Epithelial cell of esophagus (primary cell): Measurements from ENCODE around the gene NRXN3.
"Not testable (repeated sequence)": the region's sequence is repeated elsewhere in the genome, so short reads cannot be mapped to it uniquely, and the experiment has no call there.

Experiments
- DNase-seq: peaks from one replicate; pipeline ENCODE4 v3.0.0; 2010; ENCODE audit warnings: low read depth
- H3K4me3 ChIP-seq: 2 replicates; pipeline ENCODE4 v1.5.1; 2011; ENCODE audit warnings: mild to moderate bottlenecking, low read length, control low read depth
- CTCF ChIP-seq: IDR thresholded peaks from 2 replicates; pipeline ENCODE4 v1.5.1; 2011; ENCODE audit warnings: low read depth, mild to moderate bottlenecking, low read length, control low read depth, inconsistent platforms; ENCODE audit not compliant: insufficient read depth; ENCODE audit errors: missing control alignments

The NRXN3 gene

GRCh38 chr14:78425330-78425729, 255.2 kb downstream of the NRXN3 start:
- no peak for TF ChIP-seq CTCF
- DNase-seq, result no peak
- H3K4me3 ChIP-seq, result no peak overlapping the region

GRCh38 chr14:78425782-78426181, 255.6 kb downstream of the NRXN3 start:
- H3K4me3 ChIP-seq, result no peak overlapping the region
- no peak for DNase-seq
- TF ChIP-seq CTCF, result no peak

GRCh38 chr14:78432046-78432445, 261.9 kb downstream of the NRXN3 start:
- no peak for TF ChIP-seq CTCF
- DNase-seq, result no peak
- no peak overlapping the region for H3K4me3 ChIP-seq

GRCh38 chr14:78437448-78437847, 267.3 kb downstream of the NRXN3 start:
- H3K4me3 ChIP-seq, DNase-seq: not testable (repeated sequence)

- H3K4me3 ChIP-seq, result no peak overlapping the region
- DNase-seq, result no peak
- TF ChIP-seq CTCF, result no peak
These were observed 270.3 kb downstream of the NRXN3 start for GRCh38 chr14:78440356-78440894.

GRCh38 chr14:78443834-78444233, 273.7 kb downstream of the NRXN3 start:
- no peak for DNase-seq
- no peak for TF ChIP-seq CTCF
- H3K4me3 ChIP-seq, result no peak overlapping the region

GRCh38 chr14:78445275-78445674, 275.1 kb downstream of the NRXN3 start:
- DNase-seq, result no peak
- no peak for TF ChIP-seq CTCF
- no peak overlapping the region for H3K4me3 ChIP-seq
